ENCODE measurements around the gene SNRNP70.

SNRNP70 gene

DNA sequence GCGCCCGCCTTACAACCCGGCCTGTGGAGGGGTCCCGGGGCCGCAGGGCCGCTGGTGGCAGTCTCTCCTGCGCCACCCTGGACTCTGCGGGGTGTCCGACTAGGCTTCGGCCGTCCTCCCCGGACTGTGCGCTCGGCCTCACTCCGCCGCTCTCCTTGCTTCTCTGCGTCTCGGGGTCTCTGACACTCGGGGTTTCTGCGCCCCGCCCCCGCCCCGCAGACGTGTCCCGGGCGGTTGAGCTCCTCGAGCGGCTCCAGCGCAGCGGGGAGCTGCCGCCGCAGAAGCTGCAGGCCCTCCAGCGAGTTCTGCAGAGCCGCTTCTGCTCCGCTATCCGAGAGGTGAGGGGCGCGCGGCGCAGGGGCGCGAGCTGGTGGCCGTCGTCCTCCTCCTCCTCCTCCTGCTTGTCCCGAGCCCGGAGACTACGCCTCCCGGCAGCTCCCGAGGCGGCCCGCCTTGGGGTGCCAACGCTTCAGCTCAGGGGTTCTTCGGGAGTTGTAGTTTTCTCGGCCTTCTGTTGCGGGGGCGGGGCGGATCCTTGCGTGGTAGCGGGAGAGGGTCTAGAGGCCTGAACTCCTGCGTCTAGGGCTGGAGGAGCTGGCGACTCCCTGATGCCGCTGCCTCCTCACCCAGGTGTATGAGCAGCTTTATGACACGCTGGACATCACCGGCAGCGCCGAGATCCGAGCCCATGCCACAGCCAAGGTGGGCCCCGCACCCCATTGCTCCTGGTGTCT is 29.5 kb downstream of the SNRNP70 start:
- CTCF ChIA-PET: interaction anchor here (0.7 to 5.3 kb wide), 16 partner anchors 9 to 121 kb away, joined by 3 to 58 read pairs (median 5); partner anchors contain the start of genes GYS1 and RUVBL2
- TF ChIP-seq, protein P1, sequence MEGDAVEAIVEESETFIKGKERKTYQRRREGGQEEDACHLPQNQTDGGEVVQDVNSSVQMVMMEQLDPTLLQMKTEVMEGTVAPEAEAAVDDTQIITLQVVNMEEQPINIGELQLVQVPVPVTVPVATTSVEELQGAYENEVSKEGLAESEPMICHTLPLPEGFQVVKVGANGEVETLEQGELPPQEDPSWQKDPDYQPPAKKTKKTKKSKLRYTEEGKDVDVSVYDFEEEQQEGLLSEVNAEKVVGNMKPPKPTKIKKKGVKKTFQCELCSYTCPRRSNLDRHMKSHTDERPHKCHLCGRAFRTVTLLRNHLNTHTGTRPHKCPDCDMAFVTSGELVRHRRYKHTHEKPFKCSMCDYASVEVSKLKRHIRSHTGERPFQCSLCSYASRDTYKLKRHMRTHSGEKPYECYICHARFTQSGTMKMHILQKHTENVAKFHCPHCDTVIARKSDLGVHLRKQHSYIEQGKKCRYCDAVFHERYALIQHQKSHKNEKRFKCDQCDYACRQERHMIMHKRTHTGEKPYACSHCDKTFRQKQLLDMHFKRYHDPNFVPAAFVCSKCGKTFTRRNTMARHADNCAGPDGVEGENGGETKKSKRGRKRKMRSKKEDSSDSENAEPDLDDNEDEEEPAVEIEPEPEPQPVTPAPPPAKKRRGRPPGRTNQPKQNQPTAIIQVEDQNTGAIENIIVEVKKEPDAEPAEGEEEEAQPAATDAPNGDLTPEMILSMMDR (IDR thresholded peaks at IDR 0.05; ENCODE audit: insufficient read depth, low read length, missing control alignments): no peak
- DNase-seq (ENCODE audit: low read depth, low spot score): no peak
- peak overlapping the region; percentile 81 for H3K4me3 ChIP-seq (ENCODE audit: low read depth, low read length)
- POLR2A ChIA-PET: interaction anchor here (1.1 to 1.6 kb wide), 4 partner anchors 9 to 121 kb away, joined by 3 to 8 read pairs (median 4); partner anchors contain the start of genes GYS1 and RUVBL2

DNA sequence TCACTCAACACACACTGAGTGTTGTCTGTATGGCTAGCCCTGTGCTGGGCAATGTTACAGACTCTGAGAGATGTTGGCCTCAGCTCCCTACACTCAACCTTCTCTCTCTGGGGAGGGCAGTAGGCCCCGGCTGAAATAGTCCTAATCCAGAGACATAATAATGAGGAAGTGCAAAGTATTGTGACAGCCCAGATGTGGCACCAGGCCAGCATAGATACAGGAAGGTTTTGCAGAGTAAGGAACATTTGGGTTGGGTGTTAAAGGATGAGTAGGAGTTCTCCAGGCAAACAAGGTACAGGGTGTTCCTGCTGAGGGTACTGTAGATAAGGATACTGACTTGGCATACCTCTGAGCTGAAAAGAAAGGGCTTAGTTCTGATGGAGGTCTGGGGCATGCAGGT is 31.3 kb downstream of the SNRNP70 start:
- TF ChIP-seq, protein P1 (IDR thresholded peaks at IDR 0.05; ENCODE audit: insufficient read depth, low read length, missing control alignments): no peak
- ChIA-PET CTCF (interaction anchor here (1.0 to 5.3 kb wide), 6 partner anchors 18 to 95 kb away, joined by 3 to 33 read pairs (median 7); no protein-coding TSS in a partner anchor), POLR2A (no interaction called here)
- DNase-seq (ENCODE audit: low read depth, low spot score): no peak
- no peak overlapping the region for H3K4me3 ChIP-seq (ENCODE audit: low read depth, low read length)

DNA sequence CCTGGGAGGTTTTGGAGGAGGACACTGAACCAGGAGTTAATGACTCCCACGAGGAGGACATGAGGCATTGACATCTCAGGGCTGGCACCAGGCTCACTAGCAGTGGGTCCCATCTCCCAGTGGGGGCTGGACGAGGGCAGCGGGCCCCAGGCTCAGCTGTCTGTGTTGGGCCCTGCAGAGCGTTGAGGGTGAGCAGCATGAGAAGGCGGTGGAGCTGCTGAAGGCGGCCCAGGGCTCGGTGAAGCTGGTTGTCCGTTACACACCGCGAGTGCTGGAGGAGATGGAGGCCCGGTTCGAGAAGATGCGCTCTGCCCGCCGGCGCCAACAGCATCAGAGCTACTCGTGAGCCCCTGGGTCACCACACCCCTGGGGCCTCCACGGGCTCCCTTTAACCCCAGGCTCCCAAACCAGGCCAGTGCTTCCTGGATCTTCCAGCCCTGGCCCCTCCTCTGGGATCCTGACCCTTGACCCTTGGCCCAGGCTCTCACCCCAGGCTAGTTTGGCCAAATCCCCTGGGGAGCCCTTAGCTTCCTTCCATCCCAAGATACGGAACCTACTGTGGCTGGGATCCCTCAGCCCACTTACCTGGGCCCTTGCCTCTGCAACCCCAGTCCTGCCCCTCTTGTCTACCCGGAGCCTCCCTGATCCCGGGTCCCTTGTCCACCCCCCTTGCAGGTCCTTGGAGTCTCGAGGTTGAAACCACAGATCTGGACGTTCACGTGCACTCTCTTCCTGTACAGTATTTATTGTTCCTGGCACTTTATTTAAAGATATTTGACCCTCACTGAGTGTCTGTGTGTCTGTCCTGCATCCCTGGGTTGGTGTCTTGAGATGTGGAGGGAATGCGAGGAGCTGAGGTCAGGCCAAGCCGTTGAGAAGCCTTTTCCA is 32.7 kb downstream of the SNRNP70 start:
- H3K4me3 ChIP-seq (ENCODE audit: low read depth, low read length): peak overlapping the region; percentile 77
- TF ChIP-seq, protein P1 (IDR thresholded peaks at IDR 0.05; ENCODE audit: insufficient read depth, low read length, missing control alignments): no peak
- CTCF ChIA-PET: interaction anchor here (0.6 to 5.3 kb wide), 11 partner anchors 9 to 94 kb away, joined by 3 to 33 read pairs (median 3); no protein-coding TSS in a partner anchor
- POLR2A ChIA-PET: interaction anchor here (0.6 kb wide), 1 partner anchor 30 kb away, joined by 3 read pairs; no protein-coding TSS in a partner anchor
- no peak for DNase-seq (ENCODE audit: low read depth, low spot score)

DNA sequence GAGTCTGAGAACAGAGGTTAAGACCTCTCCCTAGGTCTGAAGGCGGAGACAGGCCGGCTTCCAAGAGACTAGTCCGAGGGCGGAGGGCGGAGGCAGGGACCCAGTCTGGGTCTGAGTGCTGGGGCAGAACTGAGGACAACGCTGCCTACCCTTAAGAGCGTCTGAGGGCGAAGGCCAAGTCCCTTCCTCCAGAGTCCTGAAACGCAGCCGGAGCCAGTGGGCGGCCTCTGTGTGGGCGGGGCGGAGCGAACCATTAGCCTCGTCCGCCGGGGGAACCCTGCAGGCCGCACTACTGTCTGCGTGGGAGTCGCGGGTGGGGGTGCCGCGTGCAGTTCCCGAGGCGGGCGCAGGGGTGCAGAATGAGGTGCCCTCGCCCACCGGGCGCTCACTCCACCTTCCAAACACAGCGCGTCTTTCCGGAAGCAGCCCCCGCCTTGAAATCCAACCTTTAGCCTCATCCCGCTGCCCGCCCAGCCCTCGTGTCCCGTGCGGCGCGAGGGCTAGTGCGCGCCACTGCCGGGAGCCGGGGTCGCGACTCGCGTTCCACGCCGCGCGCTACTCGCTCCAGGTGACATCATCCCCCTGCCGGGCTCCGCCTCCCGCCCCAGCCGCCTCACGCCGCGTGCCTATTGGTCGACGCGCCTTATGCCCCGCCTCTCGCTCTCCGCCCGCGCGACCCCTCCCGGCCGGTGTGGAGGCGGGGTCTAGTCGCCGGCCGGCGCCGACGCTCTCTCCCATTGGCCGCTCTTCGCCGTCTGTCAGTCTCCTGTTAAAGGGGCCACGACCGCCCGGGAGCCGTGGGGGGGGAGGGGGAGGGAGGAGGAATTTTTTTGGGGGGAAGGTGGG is 33.5 kb downstream of the SNRNP70 start, which contains the start of gene C19orf73:
TSS of gene C19orf73 (minus strand) at position 579 of the 846 bp plus-strand sequence. CDS start at position 458, 121 bp downstream.
- CTCF ChIA-PET: interaction anchor here (0.7 to 5.3 kb wide), 7 partner anchors 10 to 90 kb away, joined by 3 to 33 read pairs (median 3); no protein-coding TSS in a partner anchor
- DNase-seq (ENCODE audit: low read depth, low spot score): peak; percentile 33
- POLR2A ChIA-PET: interaction anchor here (0.6 kb wide), 1 partner anchor 31 kb away, joined by 3 read pairs; no protein-coding TSS in a partner anchor
- H3K4me3 ChIP-seq (ENCODE audit: low read depth, low read length): peak within 1 kb of the TSS; percentile 77
- TF ChIP-seq, protein P1 (IDR thresholded peaks at IDR 0.05; ENCODE audit: insufficient read depth, low read length, missing control alignments): peak; percentile 6

DNA sequence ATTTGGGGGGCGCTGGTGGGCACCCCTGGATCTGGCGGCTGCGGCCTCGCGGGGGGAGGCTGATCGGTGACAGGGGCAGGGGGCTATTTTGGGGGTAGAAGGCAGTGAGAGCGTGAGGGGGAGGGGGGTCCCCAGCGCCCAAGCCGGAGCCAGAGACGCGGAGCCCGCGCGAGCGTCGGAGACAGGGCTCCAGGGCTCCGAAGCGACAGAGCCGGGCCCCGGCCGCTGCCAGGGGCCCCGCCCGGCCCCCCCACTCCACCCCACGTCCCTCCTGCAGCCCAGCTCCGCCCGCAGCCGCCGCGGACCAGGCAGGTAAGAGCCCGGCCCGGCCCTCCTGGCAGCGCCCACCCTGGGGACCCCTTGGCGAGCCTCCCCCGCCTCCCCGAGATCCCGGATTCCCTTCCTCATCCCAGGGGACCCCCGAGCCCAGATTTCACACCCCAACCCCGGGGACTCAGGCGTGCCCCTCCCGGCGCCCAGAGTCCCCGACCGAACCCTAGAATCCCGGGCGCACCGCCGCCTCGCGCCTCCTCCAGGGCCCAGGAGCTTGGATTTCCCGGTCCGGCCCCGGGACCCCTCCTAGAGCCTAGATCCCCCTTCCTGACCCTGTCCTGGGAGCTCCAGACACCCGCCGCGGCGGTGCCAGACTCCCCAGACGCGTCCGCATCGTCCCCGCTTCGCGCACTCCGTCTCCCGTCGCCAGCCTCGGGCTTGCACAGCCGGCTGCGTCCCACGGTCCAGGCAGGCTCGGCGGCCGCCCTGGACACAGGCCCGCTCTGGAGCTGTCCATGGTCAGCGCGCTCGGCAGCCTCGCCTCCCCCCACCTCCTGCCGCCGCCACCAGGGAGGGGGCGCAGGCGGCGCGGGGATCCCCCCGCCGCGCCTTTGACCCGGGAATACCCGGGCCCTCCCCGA is 34.4 kb downstream of the SNRNP70 start, which contains the start of gene PPFIA3:
TSS of gene PPFIA3 (plus strand) at position 134 of the 914 bp plus-strand sequence. CDS start 8,330 bp downstream, outside the sequence.
- POLR2A ChIA-PET: interaction anchor here (0.5 kb wide), 1 partner anchor 67 kb away, joined by 3 read pairs; no protein-coding TSS in a partner anchor
- TF ChIP-seq, protein P1 (IDR thresholded peaks at IDR 0.05; ENCODE audit: insufficient read depth, low read length, missing control alignments): no peak
- CTCF ChIA-PET: interaction anchor here (0.8 to 2.4 kb wide), 9 partner anchors 13 to 126 kb away, joined by 3 to 13 read pairs (median 3); partner anchors contain the start of genes GYS1 and RUVBL2
- H3K4me3 ChIP-seq (ENCODE audit: low read depth, low read length): peak within 1 kb of the TSS; percentile 77
- no peak for DNase-seq (ENCODE audit: low read depth, low spot score)
